B cell (primary cell): ENCODE measurements around the gene PMCH. TPM values are rescaled to one million over a fixed set of nuclear protein-coding genes. Genes with fewer than 3 reads are reported as not detected.

ENCODE experiments used
- ATAC-seq: fragments of 200-7000 bp; cut with Tn5 transposase; one replicate; pipeline ENCODE4 v1.10.0; 2021; ENCODE audit warnings: low read depth, mild to moderate bottlenecking, moderate number of reproducible peaks, moderate library complexity
- CTCF ChIA-PET: fragments of 350-600 bp; sonication (Branson Sonifier 250); formaldehyde crosslinking; loops from one replicate; lab custom pipeline; 2021; ENCODE audit warnings: antibody characterized with exemption, inconsistent platforms; lab: Charles Lee
- POLR2A ChIA-PET: fragments of 350-600 bp; sonication (Branson Sonifier 250); formaldehyde crosslinking; loops from one replicate; lab custom pipeline; 2021; ENCODE audit warnings: antibody characterized with exemption; lab: Charles Lee
- DNase-seq: peaks from one replicate; pipeline ENCODE4 v3.0.0; 2013
- H2AFZ ChIP-seq: 2 replicates; pipeline ENCODE4 v1.6.1; 2012; ENCODE audit warnings: mild to moderate bottlenecking, low read depth, low read length; ENCODE audit not compliant: insufficient read depth, poor library complexity, severe bottlenecking
- H3K27ac ChIP-seq, 2 donors: 1 replicate in 1 of 2; 2 replicates in 1 of 2; pipeline ENCODE4 v1.5.1; 2012 to 2013; ENCODE audit warnings: low read length in 2 of 2, mild to moderate bottlenecking in 2 of 2, moderate library complexity in 1 of 2
- H3K27me3 ChIP-seq, 4 experiments: fragments of 200-600 bp in 1 of 4; sonication (generic) in 1 of 4; replicated peaks in 1 of 4; 1 replicate in 2 of 4; 2 replicates in 2 of 4; pipeline versions ENCODE4 v1.6.1 to v1.7.0; 2013 to 2016; ENCODE audit warnings: low read length in 3 of 4, mild to moderate bottlenecking in 2 of 4, mixed read lengths in 1 of 4, moderate library complexity in 1 of 4; ENCODE audit not compliant: insufficient read depth in 4 of 4, control insufficient read depth in 3 of 4; ENCODE audit errors: control extremely low read depth in 1 of 4
- H3K36me3 ChIP-seq, 2 experiments: replicated peaks in 1 of 2; 1 replicate in 1 of 2; 2 replicates in 1 of 2; pipeline versions ENCODE4 v1.6.1 to v1.7.1; 2013; ENCODE audit warnings: low read length in 1 of 2; ENCODE audit not compliant: insufficient read depth in 2 of 2, control insufficient read depth in 1 of 2; ENCODE audit errors: control extremely low read depth in 1 of 2, extremely low read depth in 1 of 2
- H3K4me1 ChIP-seq, 2 donors: fragments of 200-600 bp in 1 of 2; sonication (generic) in 1 of 2; 1 replicate in 1 of 2; 2 replicates in 1 of 2; pipeline versions ENCODE4 v1.5.1 to v1.6.1; 2013 to 2017; ENCODE audit warnings: low read length in 2 of 2; ENCODE audit not compliant: control insufficient read depth in 2 of 2, insufficient read depth in 2 of 2
- H3K4me2 ChIP-seq: replicated peaks from 2 replicates; pipeline ENCODE3; 2012; ENCODE audit warnings: mild to moderate bottlenecking, low read depth, low read length; ENCODE audit not compliant: poor library complexity, severe bottlenecking
- H3K4me3 ChIP-seq, 5 experiments: fragments of 200-600 bp in 1 of 5; sonication (generic) in 1 of 5; 1 replicate in 3 of 5; 2 replicates in 2 of 5; pipeline versions ENCODE4 v1.5.1 to v1.7.0; 2011 to 2016; ENCODE audit warnings: low read length in 4 of 5, mild to moderate bottlenecking in 4 of 5, low read depth in 2 of 5, control low read depth in 1 of 5, moderate library complexity in 1 of 5; ENCODE audit not compliant: insufficient read depth in 1 of 5; ENCODE audit errors: control extremely low read depth in 1 of 5, extremely low read depth in 1 of 5
- H3K79me2 ChIP-seq: fragments of 200-600 bp; sonication (generic); one replicate; pipeline ENCODE4 v1.6.0; 2016; ENCODE audit warnings: low read length; ENCODE audit not compliant: control insufficient read depth, insufficient read depth
- H3K9ac ChIP-seq: fragments of 200-600 bp; sonication (generic); 2 replicates; pipeline ENCODE4 v1.6.1; 2017; ENCODE audit warnings: mild to moderate bottlenecking, low read length, moderate library complexity
- H3K9me3 ChIP-seq, 3 donors: one replicate each; pipeline versions ENCODE4 v1.6.1 to v1.7.1; 2013; ENCODE audit warnings: low read length in 2 of 3; ENCODE audit not compliant: control insufficient read depth in 2 of 3, insufficient read depth in 1 of 3; ENCODE audit errors: control extremely low read depth in 1 of 3
- H4K20me1 ChIP-seq: 2 replicates; pipeline ENCODE4 v1.6.0; 2012; ENCODE audit warnings: mild to moderate bottlenecking, low read length; ENCODE audit not compliant: insufficient read depth, control insufficient read depth, poor library complexity, severe bottlenecking
- H3K27ac Mint-ChIP-seq: one replicate; pipeline ENCODE4 v1.8.0; 2021; ENCODE audit warnings: mixed read lengths
- H3K27me3 Mint-ChIP-seq: one replicate; pipeline ENCODE4 v1.8.0; 2021; ENCODE audit warnings: mixed read lengths
- H3K4me1 Mint-ChIP-seq: one replicate; pipeline ENCODE4 v1.8.0; 2021; ENCODE audit warnings: mixed read lengths
- H3K4me3 Mint-ChIP-seq: one replicate; pipeline ENCODE4 v1.8.0; 2021; ENCODE audit warnings: mixed read lengths
- H3K9me3 Mint-ChIP-seq: one replicate; pipeline ENCODE4 v1.8.0; 2022; ENCODE audit warnings: mixed read lengths; ENCODE audit not compliant: insufficient read depth
- EZH2 ChIP-seq: IDR thresholded peaks from 2 replicates; pipeline ENCODE4 v1.6.1; 2012; ENCODE audit warnings: borderline replicate concordance, low read depth, mild to moderate bottlenecking, moderate library complexity, low read length; ENCODE audit not compliant: insufficient read depth, poor library complexity, severe bottlenecking
- WGBS: methylation state at CpG from one replicate; pipeline ENCODE4 v1.1.5; 2013; ENCODE audit warnings: missing lambda C conversion rate; ENCODE audit not compliant: insufficient coverage; 5-methylcytosine and 5-hydroxymethylcytosine counted together
- intact Hi-C: fragments of 100-400 bp; cut with micrococcal nuclease; formaldehyde crosslinking; loops from one replicate; pipeline ENCODE4 v1.10.0; 2022
- polyA plus RNA-seq: library from polyadenylated mRNA; depleted of rRNA; stranded (reverse); fragments of >200 nt; gene quantifications from 2 replicates; pipeline ENCODE4 v1.2.3, GENCODE V29; 2012
- total RNA-seq, 2 donors: library from RNA; stranded (reverse); fragments of 120-200 nt in 1 of 2; gene quantifications; 1 replicate in 1 of 2; 2 replicates in 1 of 2; pipeline versions ENCODE4 v1.2.3 to v1.2.4, GENCODE V29; 2013 to 2022
- TF ChIP-seq, protein P1 (sequence below): fragments of 200-600 bp; IDR thresholded peaks from one replicate; pipeline ENCODE4 v1.8.0; 2022; ENCODE audit warnings: antibody characterized with exemption, mild to moderate bottlenecking

PMCH gene
- total and polyA plus RNA-seq, 2 donors (not counting 1 experiment from before 2014, with no cell fraction given): not detected

DNA sequence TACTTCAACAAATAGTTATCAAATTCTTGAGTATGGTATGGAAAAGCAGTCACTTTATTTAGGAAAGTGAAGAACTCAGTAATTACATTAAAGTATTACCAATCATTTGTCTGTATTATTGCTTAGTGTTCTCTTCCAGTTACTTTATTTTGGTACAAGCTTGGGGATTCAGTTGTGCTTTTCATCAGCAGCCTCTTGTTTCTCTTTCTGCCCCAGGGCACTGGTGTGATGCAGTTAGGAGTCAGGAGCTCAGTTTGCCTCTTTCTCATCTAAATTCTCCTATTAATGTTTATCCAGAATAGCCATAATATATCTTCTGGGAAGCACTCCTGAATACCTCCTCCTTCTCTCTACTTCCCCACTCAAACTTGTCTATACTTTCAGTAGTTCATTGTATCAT is 25.7 kb downstream of the PMCH start:
- no peak overlapping the region for H3K4me3 Mint-ChIP-seq
- Histone ChIP-seq H3K4me3 (no peak overlapping the region), H3K4me1 (no peaks in the 10 kb centered on the region), H3K27me3 (no peaks in the 10 kb centered on the region), H4K20me1 (no peaks in the 10 kb centered on the region), H3K27ac (no peak overlapping the region), H3K9ac (no peak overlapping the region), H3K79me2 (no peaks in the 10 kb centered on the region), H3K36me3 (no peaks in the 10 kb centered on the region), H3K9me3 (no peaks in the 10 kb centered on the region), H2AFZ (no peak overlapping the region), H3K4me2 (no peak overlapping the region)
- ChIA-PET POLR2A (no interaction called here), CTCF (interaction anchor here (1.2 to 1.7 kb wide), 2 partner anchors 331 to 372 kb away, joined by 3 to 4 read pairs; no protein-coding TSS in a partner anchor)
- no peaks in the 10 kb centered on the region for H3K27me3 Mint-ChIP-seq
- TF ChIP-seq, protein P1, sequence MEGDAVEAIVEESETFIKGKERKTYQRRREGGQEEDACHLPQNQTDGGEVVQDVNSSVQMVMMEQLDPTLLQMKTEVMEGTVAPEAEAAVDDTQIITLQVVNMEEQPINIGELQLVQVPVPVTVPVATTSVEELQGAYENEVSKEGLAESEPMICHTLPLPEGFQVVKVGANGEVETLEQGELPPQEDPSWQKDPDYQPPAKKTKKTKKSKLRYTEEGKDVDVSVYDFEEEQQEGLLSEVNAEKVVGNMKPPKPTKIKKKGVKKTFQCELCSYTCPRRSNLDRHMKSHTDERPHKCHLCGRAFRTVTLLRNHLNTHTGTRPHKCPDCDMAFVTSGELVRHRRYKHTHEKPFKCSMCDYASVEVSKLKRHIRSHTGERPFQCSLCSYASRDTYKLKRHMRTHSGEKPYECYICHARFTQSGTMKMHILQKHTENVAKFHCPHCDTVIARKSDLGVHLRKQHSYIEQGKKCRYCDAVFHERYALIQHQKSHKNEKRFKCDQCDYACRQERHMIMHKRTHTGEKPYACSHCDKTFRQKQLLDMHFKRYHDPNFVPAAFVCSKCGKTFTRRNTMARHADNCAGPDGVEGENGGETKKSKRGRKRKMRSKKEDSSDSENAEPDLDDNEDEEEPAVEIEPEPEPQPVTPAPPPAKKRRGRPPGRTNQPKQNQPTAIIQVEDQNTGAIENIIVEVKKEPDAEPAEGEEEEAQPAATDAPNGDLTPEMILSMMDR: no peak
- TF ChIP-seq EZH2: no peak
- H3K9me3 Mint-ChIP-seq: no peaks in the 10 kb centered on the region
- intact Hi-C loops: loop anchor here (2.0 kb wide), 1 partner anchor 531 kb away; no protein-coding TSS in a partner anchor
- no peaks in the 10 kb centered on the region for H3K4me1 Mint-ChIP-seq
- ATAC-seq: no peak
- H3K27ac Mint-ChIP-seq: no peak overlapping the region
- no peak for DNase-seq

DNA sequence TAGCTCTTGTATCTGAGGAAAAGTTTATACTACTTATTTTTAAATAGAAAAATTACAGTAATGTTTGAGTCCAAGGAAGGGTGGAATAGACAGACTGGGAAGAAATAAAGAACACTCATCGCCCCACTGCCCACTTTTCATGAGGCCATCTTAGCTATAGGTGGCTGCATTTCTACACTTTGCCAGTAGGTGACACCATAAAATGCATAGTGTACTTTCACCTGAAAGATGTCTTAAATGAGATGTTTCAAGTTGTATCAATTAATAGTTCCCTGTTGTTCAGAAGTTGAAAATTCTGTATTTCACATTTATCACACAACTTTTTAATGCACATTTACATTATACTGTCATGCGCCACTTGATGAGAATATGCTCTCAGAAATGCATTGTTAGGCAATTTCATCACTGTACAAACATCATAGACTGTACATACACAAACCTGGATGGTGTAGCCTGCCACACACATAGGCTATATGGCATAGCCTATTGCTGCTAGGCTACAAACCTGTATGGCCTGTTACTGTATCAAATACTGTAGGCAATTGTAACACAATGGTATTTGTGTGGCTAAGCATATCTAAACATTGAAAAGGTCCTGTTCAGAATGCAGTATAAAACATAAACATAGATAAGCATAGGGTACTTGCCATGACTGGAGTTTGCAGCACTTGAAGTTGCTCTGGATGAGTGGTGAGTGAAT is 27.6 kb downstream of the PMCH start:
- Mint-ChIP-seq H3K27ac (no peak overlapping the region), H3K4me3 (no peak overlapping the region), H3K4me1 (no peaks in the 10 kb centered on the region), H3K27me3 (no peaks in the 10 kb centered on the region), H3K9me3 (no peaks in the 10 kb centered on the region)
- H4K20me1 ChIP-seq: no peaks in the 10 kb centered on the region
- ATAC-seq (peak; percentile 21), DNase-seq (peak; percentile 36)
- no peaks in the 10 kb centered on the region for H3K79me2 ChIP-seq
- H3K9me3 ChIP-seq: no peaks in the 10 kb centered on the region
- no peak overlapping the region for H3K9ac ChIP-seq
- H3K27me3 ChIP-seq: no peaks in the 10 kb centered on the region
- ChIA-PET CTCF (interaction anchor here (0.6 to 1.8 kb wide), 17 partner anchors 10 to 570 kb away, joined by 3 to 7 read pairs (median 3); no protein-coding TSS in a partner anchor), POLR2A (no interaction called here)
- intact Hi-C loops: loop anchor here (2.0 kb wide), 1 partner anchor 533 kb away; no protein-coding TSS in a partner anchor
- WGBS: 100% methylated on average over 1 of the region's 2 CpGs
- no peaks in the 10 kb centered on the region for H3K36me3 ChIP-seq
- H3K27ac ChIP-seq: no peak overlapping the region
- no peak overlapping the region for H2AFZ ChIP-seq
- H3K4me1 ChIP-seq: no peaks in the 10 kb centered on the region
- TF ChIP-seq EZH2: no peak
- TF ChIP-seq, protein P1: peak; percentile 75
- H3K4me3 ChIP-seq: no peak overlapping the region
- no peak overlapping the region for H3K4me2 ChIP-seq
